ENCODE measurements around the gene PACSIN1.

PACSIN1 gene

DNA sequence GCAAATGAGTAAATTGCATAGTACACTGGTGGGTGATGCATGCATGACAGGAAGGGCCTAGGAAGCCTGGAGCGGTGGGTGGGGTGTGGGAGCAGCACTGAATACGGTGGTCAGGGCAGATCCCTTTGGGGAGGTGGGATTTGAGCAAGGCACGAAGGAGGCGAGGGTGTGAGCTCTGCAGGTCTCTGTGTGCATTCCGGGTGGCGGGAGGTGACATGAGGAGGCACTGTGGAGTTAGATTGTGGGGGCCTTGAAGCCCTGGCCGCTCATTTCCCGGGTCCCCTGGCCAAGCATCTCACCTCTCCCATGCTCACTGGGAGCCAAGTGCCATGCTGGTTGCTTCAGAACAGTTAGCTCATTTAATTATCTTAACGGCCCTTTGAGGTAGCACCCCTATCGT lies 96.5 kb downstream of the PACSIN1 start:
- no peak for DNase-seq (ENCODE audit: low read depth)
- no peak for TF ChIP-seq CTCF (IDR thresholded peaks at IDR 0.05; ENCODE audit: insufficient read depth, low read depth, low read length, missing control alignments)
- no peak overlapping the region for H3K4me3 ChIP-seq (ENCODE audit: low read length)

DNA sequence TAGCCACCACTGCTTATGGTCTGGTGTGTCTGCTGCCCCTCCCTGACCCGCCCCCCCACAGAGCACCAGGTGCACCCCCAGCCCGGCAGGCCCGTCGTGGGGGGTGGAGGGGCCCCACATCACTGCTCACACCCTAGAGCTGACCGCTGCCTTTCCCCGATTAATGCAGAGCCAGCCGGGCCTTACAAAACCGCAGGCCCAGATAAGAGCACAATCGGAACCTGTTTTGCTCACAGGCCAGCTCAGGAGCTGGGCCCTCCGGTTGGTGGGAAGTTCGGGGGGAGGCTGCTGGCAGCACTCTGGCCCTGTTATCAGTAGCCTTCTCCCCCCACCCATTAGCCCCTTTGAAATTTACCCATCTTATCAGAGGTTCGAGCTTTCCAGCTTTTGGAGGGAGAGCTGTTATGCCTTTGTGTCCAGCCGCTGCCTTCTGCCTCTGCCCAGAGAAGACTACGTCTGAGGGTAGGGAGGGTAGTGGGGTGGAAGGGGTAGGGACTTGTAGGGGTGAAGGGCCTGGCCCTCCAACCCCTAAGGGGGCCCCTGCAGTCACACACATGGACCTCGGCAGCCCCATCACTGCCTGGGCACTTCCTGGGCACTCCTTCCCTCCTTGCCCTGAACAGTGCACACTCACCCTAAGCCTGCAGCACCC lies 97.1 kb downstream of the PACSIN1 start:
- DNase-seq (ENCODE audit: low read depth) = no peak
- TF ChIP-seq CTCF (IDR thresholded peaks at IDR 0.05; ENCODE audit: insufficient read depth, low read depth, low read length, missing control alignments) = no peak
- H3K4me3 ChIP-seq (ENCODE audit: low read length) = no peak overlapping the region

- H3K4me3 ChIP-seq (ENCODE audit: low read length) = no peak overlapping the region
- no peak for TF ChIP-seq CTCF (IDR thresholded peaks at IDR 0.05; ENCODE audit: insufficient read depth, low read depth, low read length, missing control alignments)
- DNase-seq (ENCODE audit: low read depth) = no peak
These were observed 97.6 kb downstream of the PACSIN1 start for GRCh38 chr6:34563513-34563870.

DNA sequence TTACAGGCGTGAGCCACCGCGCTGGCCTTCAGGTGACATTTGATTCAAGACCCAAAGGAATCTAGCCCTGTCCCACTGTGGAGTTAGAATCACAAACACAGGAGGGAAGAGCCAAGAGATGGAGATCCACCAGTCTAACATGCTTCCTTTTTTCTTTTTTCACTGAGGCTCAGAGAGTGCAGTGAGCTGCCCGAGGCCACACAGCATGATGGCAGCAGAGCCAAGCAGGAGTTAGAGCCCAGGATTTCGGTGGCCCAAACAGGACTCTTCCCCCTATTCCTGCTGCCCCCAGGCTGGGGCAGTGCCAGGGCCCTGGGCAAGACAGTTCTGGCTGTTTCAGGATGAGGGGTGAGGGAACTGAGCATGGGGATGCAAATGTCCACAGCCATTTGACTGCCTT lies 98.3 kb downstream of the PACSIN1 start:
- no peak overlapping the region for H3K4me3 ChIP-seq (ENCODE audit: low read length)
- TF ChIP-seq CTCF (IDR thresholded peaks at IDR 0.05; ENCODE audit: insufficient read depth, low read depth, low read length, missing control alignments) = no peak
- DNase-seq (ENCODE audit: low read depth) = no peak

- no peak for DNase-seq (ENCODE audit: low read depth)
- no peak overlapping the region for H3K4me3 ChIP-seq (ENCODE audit: low read length)
- no peak for TF ChIP-seq CTCF (IDR thresholded peaks at IDR 0.05; ENCODE audit: insufficient read depth, low read depth, low read length, missing control alignments)
These were observed 99.9 kb downstream of the PACSIN1 start for GRCh38 chr6:34565722-34566137.

- no peak overlapping the region for H3K4me3 ChIP-seq (ENCODE audit: low read length)
- peak; percentile 77 for DNase-seq (ENCODE audit: low read depth)
- no peak for TF ChIP-seq CTCF (IDR thresholded peaks at IDR 0.05; ENCODE audit: insufficient read depth, low read depth, low read length, missing control alignments)
These were observed 101.1 kb downstream of the PACSIN1 start for GRCh38 chr6:34566830-34567546.
